H7 (cell line): ENCODE data around the gene MAN1C1. TPM values are rescaled to one million over a fixed set of nuclear protein-coding genes. Genes with fewer than 3 reads are reported as not detected.
A peak's percentile ranks its signal among the peaks of the same experiment; 100 is the strongest.
"Not testable (repeated sequence)": the region's sequence is repeated elsewhere in the genome, so short reads cannot be mapped to it uniquely, and the experiment has no call there.

Experiments used
- DNase-seq: peaks from one replicate; pipeline ENCODE4 v3.0.0; 2012
- H3K27me3 ChIP-seq: 2 replicates; pipeline ENCODE4 v1.6.0; 2011; ENCODE audit warnings: mild to moderate bottlenecking, low read length; ENCODE audit not compliant: control insufficient read depth, insufficient read depth
- H3K36me3 ChIP-seq: replicated peaks from 2 replicates; pipeline ENCODE4 v1.5.1; 2011; ENCODE audit warnings: low read length; ENCODE audit not compliant: control insufficient read depth, insufficient read depth
- H3K4me3 ChIP-seq: 2 replicates; pipeline ENCODE4 v1.5.1; 2011; ENCODE audit warnings: low read depth, mild to moderate bottlenecking, control low read depth, low read length, moderate library complexity; ENCODE audit not compliant: insufficient read depth
- total RNA-seq: library from RNA; depleted of rRNA; stranded (reverse); fragments of >200 nt; shearing (Covaris generic); gene quantifications from 2 replicates; pipeline ENCODE4 v1.2.3, GENCODE V29; 2014

MAN1C1 gene
- total RNA-seq, 1 experiment from 2014 or later, result 19.5 TPM

- Histone ChIP-seq H3K27me3 (no peaks in the 10 kb centered on the region), H3K4me3 (no peak overlapping the region), H3K36me3 (no peaks in the 10 kb centered on the region)
- DNase-seq, result no peak
Observed at GRCh38 chr1:25689686-25690381, 73.2 kb downstream of the MAN1C1 start.

- Histone ChIP-seq H3K27me3 (no peaks in the 10 kb centered on the region), H3K4me3 (no peak overlapping the region), H3K36me3 (no peaks in the 10 kb centered on the region)
- DNase-seq, result no peak
Observed at GRCh38 chr1:25690396-25690956, 73.9 kb downstream of the MAN1C1 start.

- Histone ChIP-seq H3K4me3 (no peak overlapping the region), H3K27me3 (no peaks in the 10 kb centered on the region), H3K36me3 (no peaks in the 10 kb centered on the region)
- DNase-seq, result no peak
Observed at GRCh38 chr1:25691211-25691610, 74.6 kb downstream of the MAN1C1 start.

- H3K4me3 ChIP-seq, result no peak overlapping the region
- no peaks in the 10 kb centered on the region for H3K36me3 ChIP-seq
- H3K27me3 ChIP-seq, result no peaks in the 10 kb centered on the region
- DNase-seq, result peak; percentile 85
Observed at GRCh38 chr1:25692560-25692959, 76.0 kb downstream of the MAN1C1 start.

GRCh38 chr1:25694167-25695007 is 77.8 kb downstream of the MAN1C1 start:
- DNase-seq, result no peak
- no peaks in the 10 kb centered on the region for H3K27me3 ChIP-seq
- no peak overlapping the region for H3K4me3 ChIP-seq
- no peaks in the 10 kb centered on the region for H3K36me3 ChIP-seq

- Histone ChIP-seq H3K36me3 (no peaks in the 10 kb centered on the region), H3K27me3 (no peaks in the 10 kb centered on the region), H3K4me3 (no peak overlapping the region)
- peak; percentile 73 for DNase-seq
Observed at GRCh38 chr1:25695090-25695770, 78.6 kb downstream of the MAN1C1 start.

- H3K36me3 ChIP-seq, result no peaks in the 10 kb centered on the region
- no peak for DNase-seq
- H3K4me3 ChIP-seq, result no peak overlapping the region
- no peaks in the 10 kb centered on the region for H3K27me3 ChIP-seq
Observed at GRCh38 chr1:25695771-25696311, 79.2 kb downstream of the MAN1C1 start.

GRCh38 chr1:25696643-25697042 is 80.1 kb downstream of the MAN1C1 start:
- not testable (repeated sequence) for H3K27me3 ChIP-seq, H3K36me3 ChIP-seq, H3K4me3 ChIP-seq, DNase-seq

GRCh38 chr1:25697435-25698217 is 81.0 kb downstream of the MAN1C1 start:
- Histone ChIP-seq H3K27me3 (no peaks in the 10 kb centered on the region), H3K4me3 (no peak overlapping the region), H3K36me3 (no peaks in the 10 kb centered on the region)
- peak; percentile 55 for DNase-seq

- Histone ChIP-seq H3K36me3 (no peaks in the 10 kb centered on the region), H3K27me3 (no peaks in the 10 kb centered on the region), H3K4me3 (no peak overlapping the region)
- no peak for DNase-seq
Observed at GRCh38 chr1:25698252-25698651, 81.7 kb downstream of the MAN1C1 start.

GRCh38 chr1:25699059-25699458 is 82.5 kb downstream of the MAN1C1 start:
- not testable (repeated sequence) for H3K27me3 ChIP-seq, H3K36me3 ChIP-seq, DNase-seq, H3K4me3 ChIP-seq

- no peaks in the 10 kb centered on the region for H3K36me3 ChIP-seq
- no peak for DNase-seq
- H3K4me3 ChIP-seq, result no peak overlapping the region
- no peaks in the 10 kb centered on the region for H3K27me3 ChIP-seq
Observed at GRCh38 chr1:25699500-25700143, 83.0 kb downstream of the MAN1C1 start.

- Histone ChIP-seq H3K4me3 (no peak overlapping the region), H3K36me3 (no peaks in the 10 kb centered on the region), H3K27me3 (no peaks in the 10 kb centered on the region)
- no peak for DNase-seq
Observed at GRCh38 chr1:25700144-25700523, 83.5 kb downstream of the MAN1C1 start.
